CD4-positive, alpha-beta T cell treated with Interleukin-15 for 1 hour (primary cell): ENCODE measurements around the gene PON2.
"Not testable (repeated sequence)": the region's sequence is repeated elsewhere in the genome, so short reads cannot be mapped to it uniquely, and the experiment has no call there.

Source experiments
- DNase-seq: peaks from one replicate; pipeline ENCODE4 v3.0.0-alpha.2; 2020

Gene PON2

GRCh38 chr7:95398155-95398940 is 36.5 kb downstream of the PON2 start:
- DNase-seq = no peak

GRCh38 chr7:95397381-95397780 is 37.4 kb downstream of the PON2 start:
- no peak for DNase-seq

DNA sequence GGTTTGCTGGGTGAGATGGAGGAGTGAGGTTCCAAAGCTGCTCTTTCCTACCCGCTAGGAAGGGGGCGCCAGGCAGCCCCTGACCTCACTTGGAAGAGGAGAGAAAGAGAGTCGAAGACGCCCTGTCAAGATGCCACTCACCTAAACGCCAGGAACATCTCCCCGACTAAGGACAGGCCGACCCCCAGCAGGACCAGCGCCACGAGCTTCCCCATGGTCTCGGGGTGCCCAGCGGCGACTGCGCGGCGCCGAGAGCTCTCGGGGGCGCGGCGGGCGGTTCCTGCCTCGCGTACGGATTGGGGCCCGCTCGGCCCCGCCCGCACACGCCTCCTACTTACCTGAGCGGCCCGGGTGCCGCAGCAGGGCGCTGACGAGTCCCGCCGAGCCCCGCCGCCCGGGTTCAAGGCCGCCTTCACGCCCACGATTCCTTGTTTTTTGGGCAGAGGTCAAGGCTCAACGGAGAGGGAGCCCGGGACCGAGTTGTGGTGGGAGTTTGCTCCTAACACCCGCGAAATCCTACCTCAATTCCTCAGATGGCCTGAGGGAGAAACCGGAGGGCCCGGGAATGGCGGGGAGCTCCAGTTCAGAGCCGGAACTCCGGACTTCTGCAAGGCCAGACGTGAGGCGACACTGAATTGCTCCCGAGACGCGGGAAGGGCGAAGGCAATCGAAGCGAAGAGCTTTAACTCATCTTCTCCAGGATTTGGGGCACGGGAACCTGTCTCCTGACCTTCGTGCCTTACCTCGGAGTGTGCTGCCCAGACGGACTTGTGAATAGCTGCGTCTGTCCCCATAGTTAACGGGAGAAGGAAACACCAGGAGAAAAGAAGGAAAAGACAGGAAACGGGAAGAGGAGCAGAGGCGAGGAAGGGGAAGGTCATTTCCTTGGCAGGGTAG is 38.4 kb downstream of the PON2 start, which contains the start of gene PON3:
PON3 (minus strand) TSS at position 240 of the 897 bp plus-strand sequence; CDS start at position 215, 25 bp downstream.
- DNase-seq = no peak

- DNase-seq = no peak
Measured at GRCh38 chr7:95395755-95396135, 39.1 kb downstream of the PON2 start.

DNA sequence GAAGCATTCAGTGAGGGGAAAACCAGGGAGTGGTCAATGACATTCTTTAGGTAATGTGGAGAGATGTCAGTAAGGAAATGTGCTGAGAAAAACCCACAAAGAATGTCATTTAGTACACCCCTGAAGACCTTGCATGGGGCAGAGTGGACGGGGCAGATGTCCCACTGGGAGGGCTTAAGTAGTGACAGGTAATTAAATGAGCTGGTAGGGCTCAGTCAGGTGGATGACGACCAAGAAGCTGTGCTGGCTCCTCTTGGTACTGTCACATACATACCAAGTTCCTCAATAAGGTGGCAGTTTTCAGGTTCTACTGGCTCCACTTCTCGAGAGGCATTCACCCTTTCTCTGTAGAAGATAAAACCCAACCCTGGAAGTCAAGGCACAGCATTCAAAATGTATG is 40.5 kb downstream of the PON2 start:
- no peak for DNase-seq

DNA sequence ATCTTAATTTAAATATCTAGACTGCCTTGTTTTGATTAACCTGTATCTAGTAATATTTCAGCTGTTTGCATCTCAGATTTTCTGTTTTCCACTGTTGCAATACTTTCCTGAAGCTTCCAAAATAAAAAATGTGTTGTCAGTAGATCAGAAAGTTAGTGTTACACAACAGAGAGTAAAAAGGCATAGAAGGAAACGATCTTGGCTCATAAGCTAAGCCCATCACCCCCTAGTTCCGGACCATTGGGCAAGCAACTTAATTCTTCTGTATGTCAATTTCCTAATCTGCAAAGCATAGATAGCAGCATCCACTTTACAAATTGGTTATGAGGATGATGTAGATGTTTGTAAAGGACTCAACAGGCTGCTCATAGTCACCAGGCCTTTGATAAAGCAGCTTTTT is 43.1 kb downstream of the PON2 start:
- DNase-seq = no peak

- DNase-seq = no peak
Measured at GRCh38 chr7:95389516-95389915, 45.3 kb downstream of the PON2 start.

GRCh38 chr7:95379457-95379856 is 55.4 kb downstream of the PON2 start:
- DNase-seq = not testable (repeated sequence)

DNA sequence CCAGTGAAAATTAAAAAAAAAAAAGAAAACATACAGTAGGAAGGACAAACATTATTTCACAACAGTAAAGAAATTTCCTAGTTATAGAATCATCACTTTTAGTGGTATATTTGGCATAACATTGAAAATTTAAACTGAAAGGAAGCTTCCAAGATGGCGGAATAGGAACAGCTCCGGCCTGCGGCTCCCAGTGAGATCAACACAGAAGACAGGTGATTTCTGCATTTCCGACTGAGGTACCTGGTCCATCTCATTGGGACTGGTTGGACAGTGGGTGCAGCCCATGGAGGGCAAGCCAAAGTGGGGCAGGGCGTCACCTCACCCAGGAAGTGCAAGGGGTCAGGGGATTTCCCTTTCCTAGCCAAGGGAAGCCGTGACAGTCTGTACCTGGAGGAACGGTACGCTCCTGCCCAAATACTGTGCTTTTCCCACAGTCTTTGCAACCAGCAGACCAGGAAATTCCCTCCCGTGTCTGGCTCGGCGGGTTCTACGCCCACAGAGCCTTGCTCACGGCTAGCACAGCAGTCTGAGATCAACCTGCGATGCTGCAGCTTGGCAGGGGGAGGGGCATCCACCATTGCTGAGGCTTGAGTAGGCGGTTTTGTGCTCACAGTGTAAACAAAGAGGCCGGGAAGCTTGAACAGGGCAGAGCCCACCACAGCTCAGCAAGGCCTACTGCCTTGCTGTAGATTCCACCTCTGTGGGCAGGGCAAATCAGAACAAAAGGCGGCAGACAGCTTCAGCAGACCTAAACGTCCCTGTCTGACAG is 58.0 kb downstream of the PON2 start:
- no peak for DNase-seq

- DNase-seq = no peak
Measured at GRCh38 chr7:95375591-95376257, 59.1 kb downstream of the PON2 start.

- no peak for DNase-seq
Measured at GRCh38 chr7:95373323-95373722, 61.5 kb downstream of the PON2 start.

DNA sequence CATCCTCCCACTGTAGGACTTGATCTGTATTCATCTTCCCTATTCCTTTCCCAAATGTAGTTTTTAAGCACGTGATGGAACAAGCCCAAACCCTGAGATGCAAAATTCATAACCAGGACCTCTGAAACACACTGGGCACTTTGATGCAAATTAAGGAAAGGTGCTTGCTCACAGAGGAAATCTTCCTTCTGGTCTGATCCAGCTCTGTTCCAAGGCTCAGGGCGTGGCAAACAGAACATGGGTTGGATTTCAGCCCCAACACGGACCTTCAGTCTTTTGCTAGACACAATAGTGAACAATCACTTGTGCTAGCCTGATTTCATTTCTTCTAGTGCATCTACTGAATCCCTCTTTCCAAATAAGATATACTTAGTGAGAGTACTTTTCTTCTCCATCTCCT is 66.6 kb downstream of the PON2 start:
- DNase-seq = no peak

GRCh38 chr7:95367606-95368005 is 67.2 kb downstream of the PON2 start:
- DNase-seq = no peak

- no peak for DNase-seq
Measured at GRCh38 chr7:95365151-95365550, 69.7 kb downstream of the PON2 start.

DNA sequence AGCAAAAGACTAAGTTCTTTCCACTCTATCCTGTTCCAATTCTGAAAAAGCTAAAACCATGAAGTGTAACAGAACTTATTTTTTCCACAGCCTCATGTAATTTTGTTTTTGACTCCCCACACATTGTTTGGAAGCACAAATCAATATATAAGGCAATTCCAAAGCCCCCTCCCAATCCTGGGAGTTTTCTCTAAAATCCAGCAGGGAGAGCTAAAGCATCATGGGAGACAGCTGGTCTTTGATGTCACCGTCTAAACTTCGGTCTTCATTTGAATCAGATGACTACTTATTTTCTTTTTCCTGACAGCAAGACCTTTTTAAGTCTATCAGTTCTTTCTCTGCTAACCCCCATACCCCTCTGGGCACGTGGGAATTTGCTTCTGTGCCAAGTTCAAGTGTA is 77.2 kb downstream of the PON2 start:
- no peak for DNase-seq
